SH-SY5Y (cell line): ENCODE measurements around the gene MRPL54.

ENCODE experiments used
- GATA2 ChIP-seq: IDR thresholded peaks from 2 replicates; pipeline ENCODE4 v1.6.1; 2011; ENCODE audit warnings: mild to moderate bottlenecking, low read depth, low read length
- GATA3 ChIP-seq: IDR thresholded peaks from 2 replicates; pipeline ENCODE4 v1.6.1; 2011; ENCODE audit warnings: low read depth, mild to moderate bottlenecking, low read length, moderate library complexity

GRCh38 chr19:3771000-3771905, 8.8 kb downstream of the MRPL54 start:
- TF ChIP-seq GATA2, result no peak
- TF ChIP-seq GATA3, result no peak
